Measurements from ENCODE around the gene DLGAP1.

DNA sequence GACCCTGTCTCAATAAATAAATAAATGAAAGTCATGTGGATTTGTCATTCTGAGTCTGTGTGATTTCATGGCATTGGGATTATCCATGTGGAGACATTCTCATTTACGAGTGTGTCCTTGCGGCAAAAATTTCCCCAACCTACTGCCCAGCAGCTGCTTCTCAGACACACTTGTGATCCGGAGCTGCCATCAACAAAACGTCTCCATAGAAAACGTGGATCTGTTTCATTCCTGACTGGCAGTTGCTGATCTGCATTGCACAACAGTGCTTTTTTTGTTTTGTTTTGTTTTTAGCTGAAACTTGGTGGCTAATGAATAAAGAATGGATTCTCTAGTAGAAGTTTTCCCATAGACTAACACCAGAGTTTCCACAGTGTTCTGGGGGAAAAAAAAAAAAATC, 930.4 kb downstream of the DLGAP1 start:
- TF ChIP-seq POLR2A (IDR thresholded peaks at IDR 0.05) (no peak), EP300 (IDR thresholded peaks at IDR 0.05) (no peak), POLR2AphosphoS5 (IDR thresholded peaks at IDR 0.05) (no peak)
- TF ChIP-seq, protein P1, sequence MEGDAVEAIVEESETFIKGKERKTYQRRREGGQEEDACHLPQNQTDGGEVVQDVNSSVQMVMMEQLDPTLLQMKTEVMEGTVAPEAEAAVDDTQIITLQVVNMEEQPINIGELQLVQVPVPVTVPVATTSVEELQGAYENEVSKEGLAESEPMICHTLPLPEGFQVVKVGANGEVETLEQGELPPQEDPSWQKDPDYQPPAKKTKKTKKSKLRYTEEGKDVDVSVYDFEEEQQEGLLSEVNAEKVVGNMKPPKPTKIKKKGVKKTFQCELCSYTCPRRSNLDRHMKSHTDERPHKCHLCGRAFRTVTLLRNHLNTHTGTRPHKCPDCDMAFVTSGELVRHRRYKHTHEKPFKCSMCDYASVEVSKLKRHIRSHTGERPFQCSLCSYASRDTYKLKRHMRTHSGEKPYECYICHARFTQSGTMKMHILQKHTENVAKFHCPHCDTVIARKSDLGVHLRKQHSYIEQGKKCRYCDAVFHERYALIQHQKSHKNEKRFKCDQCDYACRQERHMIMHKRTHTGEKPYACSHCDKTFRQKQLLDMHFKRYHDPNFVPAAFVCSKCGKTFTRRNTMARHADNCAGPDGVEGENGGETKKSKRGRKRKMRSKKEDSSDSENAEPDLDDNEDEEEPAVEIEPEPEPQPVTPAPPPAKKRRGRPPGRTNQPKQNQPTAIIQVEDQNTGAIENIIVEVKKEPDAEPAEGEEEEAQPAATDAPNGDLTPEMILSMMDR (IDR thresholded peaks at IDR 0.05): no peak
